ENCODE data around the gene RB1. TPM values are rescaled to one million over a fixed set of nuclear protein-coding genes. Genes with fewer than 3 reads are reported as not detected.

Gene RB1
- total and polyA plus RNA-seq, 11 donors: 8.5 to 52.1 (median 26.7) TPM

GRCh38 chr13:48255954-48256353 lies 47.6 kb upstream of the RB1 start:
- no peak overlapping the region for H3K4me3 ChIP-seq
- H3K4me1 ChIP-seq: peaks cover 6 to 65% (median 36%) of the 10 kb centered on the region in 12 donors
- DNase-seq (no peak), ATAC-seq (no peak)
- intact Hi-C loops (cut with DNase I): loop anchor here in 1 of 10 donors (5.0 kb wide), 1 partner anchor 46 kb away; the partner anchor contains the start of gene RB1
- WGBS, 4 donors: 22 to 34% (median 29%) methylated on average over 1 of the region's 1 CpG
- TF ChIP-seq, protein P1, sequence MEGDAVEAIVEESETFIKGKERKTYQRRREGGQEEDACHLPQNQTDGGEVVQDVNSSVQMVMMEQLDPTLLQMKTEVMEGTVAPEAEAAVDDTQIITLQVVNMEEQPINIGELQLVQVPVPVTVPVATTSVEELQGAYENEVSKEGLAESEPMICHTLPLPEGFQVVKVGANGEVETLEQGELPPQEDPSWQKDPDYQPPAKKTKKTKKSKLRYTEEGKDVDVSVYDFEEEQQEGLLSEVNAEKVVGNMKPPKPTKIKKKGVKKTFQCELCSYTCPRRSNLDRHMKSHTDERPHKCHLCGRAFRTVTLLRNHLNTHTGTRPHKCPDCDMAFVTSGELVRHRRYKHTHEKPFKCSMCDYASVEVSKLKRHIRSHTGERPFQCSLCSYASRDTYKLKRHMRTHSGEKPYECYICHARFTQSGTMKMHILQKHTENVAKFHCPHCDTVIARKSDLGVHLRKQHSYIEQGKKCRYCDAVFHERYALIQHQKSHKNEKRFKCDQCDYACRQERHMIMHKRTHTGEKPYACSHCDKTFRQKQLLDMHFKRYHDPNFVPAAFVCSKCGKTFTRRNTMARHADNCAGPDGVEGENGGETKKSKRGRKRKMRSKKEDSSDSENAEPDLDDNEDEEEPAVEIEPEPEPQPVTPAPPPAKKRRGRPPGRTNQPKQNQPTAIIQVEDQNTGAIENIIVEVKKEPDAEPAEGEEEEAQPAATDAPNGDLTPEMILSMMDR (IDR thresholded peaks at IDR 0.05): no peak
- no peak for TF ChIP-seq POLR2A (IDR thresholded peaks at IDR 0.05)
- H3K9me3 ChIP-seq: no peaks in the 10 kb centered on the region
- H3K27ac ChIP-seq: peak overlapping the region in 4 of 12 donors; percentile 0 to 20 (median 10)
- peaks cover 0 to 79% (median 74%) of the 10 kb centered on the region in 9 donors for H3K36me3 ChIP-seq
- H3K27me3 ChIP-seq: no peaks in the 10 kb centered on the region

DNA sequence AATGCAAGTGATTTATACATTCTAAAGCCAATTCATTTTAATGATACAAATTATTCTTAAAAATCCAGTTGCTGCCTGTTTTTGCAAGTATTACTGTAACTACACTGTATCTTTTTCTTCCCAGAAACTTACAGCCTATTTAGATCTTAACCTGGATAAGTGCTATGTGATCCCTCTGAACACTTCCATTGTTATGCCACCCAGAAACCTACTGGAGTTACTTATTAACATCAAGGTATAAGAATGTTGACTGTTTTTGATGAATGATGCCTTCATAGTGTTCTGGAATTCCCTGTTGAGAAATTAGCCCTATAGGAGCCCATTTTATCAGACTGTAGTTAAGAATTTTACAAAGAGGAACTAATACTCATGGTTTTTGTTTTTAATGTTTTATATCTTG lies 45.5 kb upstream of the RB1 start:
- DNase-seq: no peak
- Histone ChIP-seq H3K27ac (no peak overlapping the region), H3K36me3 (peaks cover 0 to 99% (median 94%) of the 10 kb centered on the region in 9 donors), H3K4me3 (no peak overlapping the region), H3K9me3 (no peaks in the 10 kb centered on the region), H3K4me1 (peaks cover 0 to 51% (median 19%) of the 10 kb centered on the region in 12 donors), H3K27me3 (no peaks in the 10 kb centered on the region)
- TF ChIP-seq, protein P1 (IDR thresholded peaks at IDR 0.05): no peak
- TF ChIP-seq POLR2A (IDR thresholded peaks at IDR 0.05): no peak
- no peak for ATAC-seq
- intact Hi-C loops (cut with DNase I): loop anchor here in 1 of 10 donors (5.0 kb wide), 1 partner anchor 44 kb away; the partner anchor contains the start of gene RB1

GRCh38 chr13:48258430-48258829 lies 45.1 kb upstream of the RB1 start:
- DNase-seq: no peak
- ATAC-seq: no peak
- Histone ChIP-seq H3K27me3 (no peaks in the 10 kb centered on the region), H3K27ac (no peak overlapping the region), H3K4me3 (no peak overlapping the region), H3K4me1 (peaks cover 0 to 47% (median 15%) of the 10 kb centered on the region in 12 donors), H3K9me3 (no peaks in the 10 kb centered on the region), H3K36me3 (peaks cover 0 to 100% (median 98%) of the 10 kb centered on the region in 9 donors)
- TF ChIP-seq POLR2A (IDR thresholded peaks at IDR 0.05): no peak
- TF ChIP-seq, protein P1 (IDR thresholded peaks at IDR 0.05): no peak
- 90 to 92% (median 91%) methylated on average over 3 of the region's 3 CpGs for WGBS, 4 donors
- intact Hi-C loops (cut with DNase I): loop anchor here in 1 of 10 donors (5.0 kb wide), 1 partner anchor 44 kb away; the partner anchor contains the start of gene RB1

- WGBS, 4 donors: 89 to 90% (median 89%) methylated on average over 4 of the region's 4 CpGs
Observed at GRCh38 chr13:48260970-48261369, 42.6 kb upstream of the RB1 start.

More at GRCh38 chr13:48260970-48261369, 42.6 kb upstream of the RB1 start:
- intact Hi-C loops (cut with DNase I): no loop called here
- Histone ChIP-seq H3K27me3 (no peaks in the 10 kb centered on the region), H3K27ac (no peak overlapping the region), H3K36me3 (peaks cover 0 to 100% (median 98%) of the 10 kb centered on the region in 9 donors), H3K4me3 (no peak overlapping the region), H3K9me3 (no peaks in the 10 kb centered on the region), H3K4me1 (peaks cover 0 to 54% (median 13%) of the 10 kb centered on the region in 12 donors)
- no peak for ATAC-seq
- no peak for DNase-seq
- no peak for TF ChIP-seq POLR2A (IDR thresholded peaks at IDR 0.05)
- TF ChIP-seq, protein P1 (IDR thresholded peaks at IDR 0.05): no peak
